ENCODE measurements around the gene AMIGO2.
"Not testable (repeated sequence)": the region's sequence is repeated elsewhere in the genome, so short reads cannot be mapped to it uniquely, and the experiment has no call there.

Gene AMIGO2

GRCh38 chr12:47079468-47079980, at the start of gene AMIGO2, which contains the start of gene PCED1B:
AMIGO2 (minus strand) TSS chr12:47079959; CDS start chr12:47079002, 957 bp downstream.
PCED1B (plus strand) TSS chr12:47079621; CDS start chr12:47235064, 155,443 bp downstream.
- peak; percentile 63 for DNase-seq (ENCODE audit: low read depth)

GRCh38 chr12:47126246-47126645, 46.5 kb upstream of the AMIGO2 start:
- DNase-seq (ENCODE audit: low read depth), result no peak

- DNase-seq (ENCODE audit: low read depth), result no peak
These were observed 44.7 kb upstream of the AMIGO2 start for GRCh38 chr12:47124451-47124850.

GRCh38 chr12:47123730-47124129, 44.0 kb upstream of the AMIGO2 start:
- no peak for DNase-seq (ENCODE audit: low read depth)

GRCh38 chr12:47122602-47123001, 42.8 kb upstream of the AMIGO2 start:
- DNase-seq (ENCODE audit: low read depth), result no peak

- DNase-seq (ENCODE audit: low read depth), result no peak
These were observed 41.4 kb upstream of the AMIGO2 start for GRCh38 chr12:47121146-47121545.

GRCh38 chr12:47120736-47121135, 41.0 kb upstream of the AMIGO2 start:
- no peak for DNase-seq (ENCODE audit: low read depth)

GRCh38 chr12:47117305-47117704, 37.5 kb upstream of the AMIGO2 start:
- not testable (repeated sequence) for DNase-seq (ENCODE audit: low read depth)

- no peak for DNase-seq (ENCODE audit: low read depth)
These were observed 34.7 kb upstream of the AMIGO2 start for GRCh38 chr12:47114481-47114892.

- no peak for DNase-seq (ENCODE audit: low read depth)
These were observed 32.9 kb upstream of the AMIGO2 start for GRCh38 chr12:47112679-47113078.

- no peak for DNase-seq (ENCODE audit: low read depth)
These were observed 32.1 kb upstream of the AMIGO2 start for GRCh38 chr12:47111854-47112253.

GRCh38 chr12:47111392-47111778, 31.6 kb upstream of the AMIGO2 start:
- DNase-seq (ENCODE audit: low read depth), result peak; percentile 16

GRCh38 chr12:47110718-47111391, 31.1 kb upstream of the AMIGO2 start:
- no peak for DNase-seq (ENCODE audit: low read depth)

- no peak for DNase-seq (ENCODE audit: low read depth)
These were observed 30.3 kb upstream of the AMIGO2 start for GRCh38 chr12:47110011-47110541.

- no peak for DNase-seq (ENCODE audit: low read depth)
These were observed 28.2 kb upstream of the AMIGO2 start for GRCh38 chr12:47107926-47108325.

- DNase-seq (ENCODE audit: low read depth), result no peak
These were observed 27.7 kb upstream of the AMIGO2 start for GRCh38 chr12:47107446-47107845.

GRCh38 chr12:47105914-47106674, 26.3 kb upstream of the AMIGO2 start:
- no peak for DNase-seq (ENCODE audit: low read depth)

GRCh38 chr12:47102845-47103651, 23.3 kb upstream of the AMIGO2 start:
- no peak for DNase-seq (ENCODE audit: low read depth)

- DNase-seq (ENCODE audit: low read depth), result no peak
These were observed 22.6 kb upstream of the AMIGO2 start for GRCh38 chr12:47102406-47102805.

GRCh38 chr12:47100160-47100559, 20.4 kb upstream of the AMIGO2 start:
- no peak for DNase-seq (ENCODE audit: low read depth)

GRCh38 chr12:47099610-47100009, 19.9 kb upstream of the AMIGO2 start:
- DNase-seq (ENCODE audit: low read depth), result no peak

GRCh38 chr12:47098099-47098498, 18.3 kb upstream of the AMIGO2 start:
- no peak for DNase-seq (ENCODE audit: low read depth)
